ENCODE data around the gene CHRNB2. TPM values are rescaled to one million over a fixed set of nuclear protein-coding genes. Genes with fewer than 3 reads are reported as not detected.

CHRNB2 gene
- total and polyA plus RNA-seq, 2 donors (not counting 1 experiment from before 2014, with no cell fraction given): 0.03 TPM; not detected in 1

- ATAC-seq (ENCODE audit: low read depth): no peak
- H3K9me3 Mint-ChIP-seq (ENCODE audit: insufficient read depth): no peaks in the 10 kb centered on the region
- TF ChIP-seq EZH2 (IDR thresholded peaks at IDR 0.05; ENCODE audit: borderline replicate concordance, insufficient read depth, low read depth, low read length, poor library complexity, severe bottlenecking): no peak
- TF ChIP-seq, protein P1, sequence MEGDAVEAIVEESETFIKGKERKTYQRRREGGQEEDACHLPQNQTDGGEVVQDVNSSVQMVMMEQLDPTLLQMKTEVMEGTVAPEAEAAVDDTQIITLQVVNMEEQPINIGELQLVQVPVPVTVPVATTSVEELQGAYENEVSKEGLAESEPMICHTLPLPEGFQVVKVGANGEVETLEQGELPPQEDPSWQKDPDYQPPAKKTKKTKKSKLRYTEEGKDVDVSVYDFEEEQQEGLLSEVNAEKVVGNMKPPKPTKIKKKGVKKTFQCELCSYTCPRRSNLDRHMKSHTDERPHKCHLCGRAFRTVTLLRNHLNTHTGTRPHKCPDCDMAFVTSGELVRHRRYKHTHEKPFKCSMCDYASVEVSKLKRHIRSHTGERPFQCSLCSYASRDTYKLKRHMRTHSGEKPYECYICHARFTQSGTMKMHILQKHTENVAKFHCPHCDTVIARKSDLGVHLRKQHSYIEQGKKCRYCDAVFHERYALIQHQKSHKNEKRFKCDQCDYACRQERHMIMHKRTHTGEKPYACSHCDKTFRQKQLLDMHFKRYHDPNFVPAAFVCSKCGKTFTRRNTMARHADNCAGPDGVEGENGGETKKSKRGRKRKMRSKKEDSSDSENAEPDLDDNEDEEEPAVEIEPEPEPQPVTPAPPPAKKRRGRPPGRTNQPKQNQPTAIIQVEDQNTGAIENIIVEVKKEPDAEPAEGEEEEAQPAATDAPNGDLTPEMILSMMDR (IDR thresholded peaks at IDR 0.05): no peak
- 97% methylated on average over 6 of the region's 11 CpGs for WGBS (ENCODE audit: insufficient coverage)
- Histone ChIP-seq H3K9ac (ENCODE audit: low read length) (no peak overlapping the region), H3K9me3 (ENCODE audit: control extremely low read depth in 1 of 3, control insufficient read depth in 2 of 3, insufficient read depth in 1 of 3, low read length in 2 of 3) (peaks cover 0 to 2% (median 0%) of the 10 kb centered on the region in 3 donors), H2AFZ (ENCODE audit: insufficient read depth, low read depth, low read length, poor library complexity, severe bottlenecking) (no peak overlapping the region), H3K4me1 (ENCODE audit: control insufficient read depth in 2 of 2, insufficient read depth in 2 of 2, low read length in 2 of 2) (no peaks in the 10 kb centered on the region), H3K4me3 (ENCODE audit: control extremely low read depth in 1 of 5, extremely low read depth in 1 of 5, insufficient read depth in 1 of 5, low read depth in 2 of 5, low read length in 4 of 5) (no peak overlapping the region), H3K79me2 (ENCODE audit: control insufficient read depth, insufficient read depth, low read length) (no peaks in the 10 kb centered on the region), H4K20me1 (ENCODE audit: control insufficient read depth, insufficient read depth, low read length, poor library complexity, severe bottlenecking) (peaks cover 14% of the 10 kb centered on the region), H3K4me2 (replicated peaks; ENCODE audit: low read depth, low read length, poor library complexity, severe bottlenecking) (no peak overlapping the region), H3K36me3 (replicated peaks in 1 of 2; ENCODE audit: control extremely low read depth in 1 of 2, control insufficient read depth in 1 of 2, extremely low read depth in 1 of 2, insufficient read depth in 2 of 2, low read length in 1 of 2) (peaks cover 18 to 36% of the 10 kb centered on the region in 2 experiments), H3K27ac (ENCODE audit: low read length in 2 of 2) (no peak overlapping the region), H3K27me3 (replicated peaks in 1 of 4; ENCODE audit: control extremely low read depth in 1 of 4, control insufficient read depth in 3 of 4, insufficient read depth in 4 of 4, low read length in 3 of 4) (no peaks in the 10 kb centered on the region)
- H3K27me3 Mint-ChIP-seq: peaks cover 9% of the 10 kb centered on the region
- no peak for DNase-seq
- no peak overlapping the region for H3K4me3 Mint-ChIP-seq
- intact Hi-C loops (cut with micrococcal nuclease): loop anchor here (5.0 kb wide), 1 partner anchor 225 kb away; the partner anchor contains the start of gene AQP10
- POLR2A ChIA-PET: no interaction called here
- CTCF ChIA-PET: interaction anchor here (0.6 to 6.6 kb wide), 22 partner anchors 8 to 538 kb away, joined by 3 to 188 read pairs (median 4); no protein-coding TSS in a partner anchor
- peaks cover 5% of the 10 kb centered on the region for H3K4me1 Mint-ChIP-seq
- no peak overlapping the region for H3K27ac Mint-ChIP-seq
Measured at GRCh38 chr1:154547105-154547732, 20.4 kb upstream of the CHRNB2 start.

DNA sequence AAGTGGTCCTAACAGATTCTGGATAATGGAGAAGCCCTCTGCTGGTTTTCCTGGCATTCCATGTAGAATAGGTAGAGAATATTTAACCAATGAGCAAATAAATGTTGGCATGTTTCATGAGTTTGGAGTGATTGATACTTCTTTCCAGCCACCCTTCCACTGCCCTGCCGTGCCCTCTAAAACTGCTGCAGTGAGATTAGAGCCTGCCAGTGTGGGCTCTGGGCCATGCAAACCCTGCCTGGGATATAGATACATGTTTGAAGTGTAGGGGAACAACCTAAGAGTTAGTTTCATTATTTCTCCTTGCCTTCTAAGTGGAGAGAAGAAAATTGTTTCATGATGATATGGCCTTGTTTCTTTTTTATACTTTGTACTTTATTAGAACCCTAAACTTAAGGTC is 19.6 kb upstream of the CHRNB2 start:
- no peak overlapping the region for H3K4me3 Mint-ChIP-seq
- Histone ChIP-seq H3K9me3 (ENCODE audit: control extremely low read depth in 1 of 3, control insufficient read depth in 2 of 3, insufficient read depth in 1 of 3, low read length in 2 of 3) (peaks cover 0 to 3% (median 0%) of the 10 kb centered on the region in 3 donors), H2AFZ (ENCODE audit: insufficient read depth, low read depth, low read length, poor library complexity, severe bottlenecking) (no peak overlapping the region), H3K27me3 (replicated peaks in 1 of 4; ENCODE audit: control extremely low read depth in 1 of 4, control insufficient read depth in 3 of 4, insufficient read depth in 4 of 4, low read length in 3 of 4) (no peaks in the 10 kb centered on the region), H3K79me2 (ENCODE audit: control insufficient read depth, insufficient read depth, low read length) (no peaks in the 10 kb centered on the region), H3K36me3 (replicated peaks in 1 of 2; ENCODE audit: control extremely low read depth in 1 of 2, control insufficient read depth in 1 of 2, extremely low read depth in 1 of 2, insufficient read depth in 2 of 2, low read length in 1 of 2) (peaks cover 18 to 44% of the 10 kb centered on the region in 2 experiments), H3K9ac (ENCODE audit: low read length) (no peak overlapping the region), H4K20me1 (ENCODE audit: control insufficient read depth, insufficient read depth, low read length, poor library complexity, severe bottlenecking) (peaks cover 22% of the 10 kb centered on the region), H3K4me2 (replicated peaks; ENCODE audit: low read depth, low read length, poor library complexity, severe bottlenecking) (no peak overlapping the region), H3K4me3 (ENCODE audit: control extremely low read depth in 1 of 5, extremely low read depth in 1 of 5, insufficient read depth in 1 of 5, low read depth in 2 of 5, low read length in 4 of 5) (no peak overlapping the region), H3K4me1 (ENCODE audit: control insufficient read depth in 2 of 2, insufficient read depth in 2 of 2, low read length in 2 of 2) (no peaks in the 10 kb centered on the region), H3K27ac (ENCODE audit: low read length in 2 of 2) (no peak overlapping the region)
- TF ChIP-seq, protein P1 (IDR thresholded peaks at IDR 0.05): no peak
- no peak for TF ChIP-seq EZH2 (IDR thresholded peaks at IDR 0.05; ENCODE audit: borderline replicate concordance, insufficient read depth, low read depth, low read length, poor library complexity, severe bottlenecking)
- no peaks in the 10 kb centered on the region for H3K9me3 Mint-ChIP-seq (ENCODE audit: insufficient read depth)
- peaks cover 8% of the 10 kb centered on the region for H3K27me3 Mint-ChIP-seq
- intact Hi-C loops (cut with micrococcal nuclease): loop anchor here (5.0 kb wide), 1 partner anchor 226 kb away; the partner anchor contains the start of gene AQP10
- H3K27ac Mint-ChIP-seq: peak overlapping the region; percentile 41
- WGBS (ENCODE audit: insufficient coverage): 40% methylated on average over 1 of the region's 1 CpG
- H3K4me1 Mint-ChIP-seq: peaks cover 5% of the 10 kb centered on the region
- ATAC-seq (ENCODE audit: low read depth) (no peak), DNase-seq (no peak)
- ChIA-PET POLR2A (no interaction called here), CTCF (interaction anchor here (1.2 to 6.6 kb wide), 2 partner anchors 60 to 66 kb away, joined by 3 to 188 read pairs; no protein-coding TSS in a partner anchor)

All from B cell (primary cell).